Measurements from ENCODE around the gene SLC37A1.

The SLC37A1 gene

DNA sequence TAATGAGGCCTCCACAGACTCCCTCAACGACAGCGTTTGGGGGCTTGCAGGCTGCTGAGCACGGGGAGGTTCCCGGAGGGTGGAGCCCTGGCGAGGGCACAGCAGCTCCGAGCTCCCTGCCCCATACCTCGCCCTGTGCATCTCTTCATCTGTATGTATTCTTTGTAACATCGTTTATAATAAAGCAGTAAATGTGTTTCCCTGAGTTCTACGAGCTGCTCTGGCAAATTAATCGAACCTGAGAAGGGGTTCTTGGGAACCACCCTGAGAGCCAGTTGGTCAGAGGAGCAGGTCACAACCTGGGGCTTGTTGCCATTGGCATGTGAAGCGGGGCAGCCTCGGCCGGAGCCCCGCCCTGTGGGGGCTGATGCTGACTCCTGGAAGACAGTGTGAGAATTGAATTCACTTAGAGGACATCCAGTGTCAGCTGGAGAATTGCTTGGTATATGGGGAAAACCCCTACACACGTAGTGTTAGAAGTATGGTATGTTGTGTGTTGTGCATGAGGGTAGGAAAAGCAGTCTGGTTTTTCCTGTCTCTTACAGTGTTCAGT is 11.5 kb downstream of the SLC37A1 start:
- Histone ChIP-seq H3K4me3 (ENCODE audit: low read depth in 1 of 2, low read length in 1 of 2) (no peak overlapping the region), H3K27me3 (no peaks in the 10 kb centered on the region), H3K27ac (no peak overlapping the region), H3K4me1 (ENCODE audit: control insufficient read depth in 1 of 2, insufficient read depth in 1 of 2, low read depth in 1 of 2, low read length in 1 of 2) (no peaks in the 10 kb centered on the region), H3K36me3 (peaks cover 30% of the 10 kb centered on the region), H3K9me3 (no peaks in the 10 kb centered on the region)
- TF ChIP-seq, protein P1, sequence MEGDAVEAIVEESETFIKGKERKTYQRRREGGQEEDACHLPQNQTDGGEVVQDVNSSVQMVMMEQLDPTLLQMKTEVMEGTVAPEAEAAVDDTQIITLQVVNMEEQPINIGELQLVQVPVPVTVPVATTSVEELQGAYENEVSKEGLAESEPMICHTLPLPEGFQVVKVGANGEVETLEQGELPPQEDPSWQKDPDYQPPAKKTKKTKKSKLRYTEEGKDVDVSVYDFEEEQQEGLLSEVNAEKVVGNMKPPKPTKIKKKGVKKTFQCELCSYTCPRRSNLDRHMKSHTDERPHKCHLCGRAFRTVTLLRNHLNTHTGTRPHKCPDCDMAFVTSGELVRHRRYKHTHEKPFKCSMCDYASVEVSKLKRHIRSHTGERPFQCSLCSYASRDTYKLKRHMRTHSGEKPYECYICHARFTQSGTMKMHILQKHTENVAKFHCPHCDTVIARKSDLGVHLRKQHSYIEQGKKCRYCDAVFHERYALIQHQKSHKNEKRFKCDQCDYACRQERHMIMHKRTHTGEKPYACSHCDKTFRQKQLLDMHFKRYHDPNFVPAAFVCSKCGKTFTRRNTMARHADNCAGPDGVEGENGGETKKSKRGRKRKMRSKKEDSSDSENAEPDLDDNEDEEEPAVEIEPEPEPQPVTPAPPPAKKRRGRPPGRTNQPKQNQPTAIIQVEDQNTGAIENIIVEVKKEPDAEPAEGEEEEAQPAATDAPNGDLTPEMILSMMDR (IDR thresholded peaks at IDR 0.05), result no peak

DNA sequence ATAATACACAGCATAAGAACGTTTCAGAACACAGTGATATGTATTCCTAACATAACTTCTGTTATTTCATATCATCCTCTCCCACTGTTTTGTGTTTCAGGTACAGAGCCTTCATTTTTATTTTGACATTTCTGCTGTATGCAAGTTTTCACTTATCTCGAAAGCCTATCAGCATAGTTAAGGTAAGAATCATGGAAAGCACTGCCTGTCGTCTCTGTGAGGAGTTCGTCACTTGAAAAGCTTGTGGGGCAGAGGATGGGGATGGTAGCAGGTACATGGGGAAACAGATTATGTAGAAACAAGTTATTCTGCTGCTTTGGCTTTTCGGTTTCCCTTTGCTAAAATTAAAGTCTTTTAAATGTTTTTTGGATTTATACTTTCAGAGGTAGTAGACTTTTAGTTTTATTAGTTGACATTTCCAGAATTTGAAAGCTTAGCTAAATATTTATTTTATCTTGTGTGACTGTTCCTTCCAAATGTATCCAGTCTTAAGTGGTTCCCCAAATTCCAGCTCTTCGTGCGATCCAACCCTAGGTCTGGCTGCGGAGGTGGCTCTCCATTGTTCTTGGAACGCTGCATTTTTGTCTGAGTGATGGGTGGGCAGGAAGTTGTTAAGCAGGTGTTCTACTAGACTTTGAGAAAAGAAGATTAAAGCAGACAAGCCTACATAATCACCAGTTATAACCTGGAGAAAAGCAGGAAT is 12.2 kb downstream of the SLC37A1 start:
- Histone ChIP-seq H3K27me3 (no peaks in the 10 kb centered on the region), H3K4me1 (ENCODE audit: control insufficient read depth in 1 of 2, insufficient read depth in 1 of 2, low read depth in 1 of 2, low read length in 1 of 2) (no peaks in the 10 kb centered on the region), H3K4me3 (ENCODE audit: low read depth in 1 of 2, low read length in 1 of 2) (no peak overlapping the region), H3K36me3 (peaks cover 36% of the 10 kb centered on the region), H3K27ac (no peak overlapping the region), H3K9me3 (no peaks in the 10 kb centered on the region)
- TF ChIP-seq, protein P1 (IDR thresholded peaks at IDR 0.05), result no peak

DNA sequence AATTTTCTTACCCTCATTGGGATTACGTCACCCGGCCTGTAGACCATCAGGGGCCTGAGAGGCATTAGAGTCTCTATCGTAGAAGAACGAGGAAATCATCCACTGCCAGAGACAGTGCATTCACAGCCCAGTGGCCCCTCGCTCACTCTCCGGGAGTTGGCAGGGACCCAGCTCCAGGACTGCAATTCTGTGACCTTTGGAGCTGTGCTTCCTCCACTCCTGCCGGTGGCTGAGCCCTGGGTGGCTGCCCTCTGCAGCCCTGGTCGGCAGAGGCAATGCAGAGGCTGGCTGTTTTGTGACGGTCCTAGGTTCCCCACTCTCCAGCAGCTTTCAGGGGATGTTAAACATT is 12.7 kb downstream of the SLC37A1 start:
- peaks cover 41% of the 10 kb centered on the region for H3K36me3 ChIP-seq
- no peaks in the 10 kb centered on the region for H3K27me3 ChIP-seq
- H3K4me3 ChIP-seq (ENCODE audit: low read depth in 1 of 2, low read length in 1 of 2), result no peak overlapping the region
- no peaks in the 10 kb centered on the region for H3K9me3 ChIP-seq
- H3K27ac ChIP-seq, result no peak overlapping the region
- H3K4me1 ChIP-seq (ENCODE audit: control insufficient read depth in 1 of 2, insufficient read depth in 1 of 2, low read depth in 1 of 2, low read length in 1 of 2), result no peaks in the 10 kb centered on the region
- TF ChIP-seq, protein P1 (IDR thresholded peaks at IDR 0.05), result no peak

DNA sequence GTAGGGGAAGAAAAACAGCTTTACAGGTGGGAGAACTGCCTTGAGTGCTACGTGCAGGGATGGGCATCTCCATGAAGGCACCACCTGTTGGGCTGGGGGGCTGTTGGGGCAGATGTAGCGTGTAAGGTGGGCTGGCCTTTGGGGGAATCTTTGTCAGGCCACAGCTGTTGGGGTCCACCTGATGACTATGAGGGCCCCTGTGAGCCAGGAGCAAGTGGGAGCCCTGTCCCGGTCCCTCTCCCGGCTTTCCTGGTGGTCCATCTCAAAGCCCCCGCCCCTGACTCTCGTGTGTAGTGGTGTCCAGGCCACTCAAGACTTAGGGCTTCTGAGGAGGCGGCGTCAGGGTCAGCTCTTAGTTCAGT is 13.5 kb downstream of the SLC37A1 start:
- no peak overlapping the region for H3K27ac ChIP-seq
- TF ChIP-seq, protein P1 (IDR thresholded peaks at IDR 0.05), result no peak
- H3K36me3 ChIP-seq, result peaks cover 47% of the 10 kb centered on the region
- no peak overlapping the region for H3K4me3 ChIP-seq (ENCODE audit: low read depth in 1 of 2, low read length in 1 of 2)
- no peaks in the 10 kb centered on the region for H3K27me3 ChIP-seq
- no peaks in the 10 kb centered on the region for H3K4me1 ChIP-seq (ENCODE audit: control insufficient read depth in 1 of 2, insufficient read depth in 1 of 2, low read depth in 1 of 2, low read length in 1 of 2)
- no peaks in the 10 kb centered on the region for H3K9me3 ChIP-seq

DNA sequence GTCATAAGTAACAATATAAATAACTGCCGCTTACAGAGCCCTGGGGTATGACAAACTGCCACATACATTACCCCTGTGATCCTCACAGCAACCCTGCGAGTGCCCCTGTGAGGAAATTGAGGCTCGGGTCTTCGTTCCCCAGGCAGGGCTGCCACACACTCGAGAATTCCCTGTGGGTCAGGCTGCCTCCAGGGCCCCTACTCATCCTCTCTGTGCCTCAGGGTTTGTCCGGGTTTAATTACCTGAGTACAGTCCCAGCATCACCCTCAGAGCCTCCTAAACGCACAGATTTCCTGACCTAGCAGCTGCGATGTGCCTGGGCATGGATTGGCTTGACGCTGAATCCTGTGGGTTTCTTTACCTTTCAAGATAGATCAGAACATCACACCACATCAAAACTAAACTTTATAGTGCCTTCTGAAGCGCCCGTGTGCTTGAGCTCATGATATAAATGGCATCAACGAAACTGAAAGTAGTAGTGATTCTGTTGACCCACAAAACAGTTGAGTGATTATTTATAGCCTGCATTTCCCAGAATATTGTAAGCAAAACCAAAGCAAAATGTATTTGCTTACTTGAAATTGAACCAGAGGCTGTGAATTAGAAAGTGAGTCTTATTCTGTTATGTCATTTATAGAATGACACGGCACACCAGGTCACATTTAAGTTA is 14.0 kb downstream of the SLC37A1 start:
- TF ChIP-seq, protein P1 (IDR thresholded peaks at IDR 0.05), result no peak
- no peak overlapping the region for H3K27ac ChIP-seq
- H3K27me3 ChIP-seq, result no peaks in the 10 kb centered on the region
- H3K9me3 ChIP-seq, result no peaks in the 10 kb centered on the region
- no peak overlapping the region for H3K4me3 ChIP-seq (ENCODE audit: low read depth in 1 of 2, low read length in 1 of 2)
- H3K4me1 ChIP-seq (ENCODE audit: control insufficient read depth in 1 of 2, insufficient read depth in 1 of 2, low read depth in 1 of 2, low read length in 1 of 2), result no peaks in the 10 kb centered on the region
- H3K36me3 ChIP-seq, result peaks cover 47% of the 10 kb centered on the region
